ENCODE measurements around the gene RIN2. TPM values are rescaled to one million over a fixed set of nuclear protein-coding genes. Genes with fewer than 3 reads are reported as not detected.

Gene RIN2
- total and polyA plus RNA-seq, 2 experiments from 2014 or later: 0.08 to 1.4 TPM

DNA sequence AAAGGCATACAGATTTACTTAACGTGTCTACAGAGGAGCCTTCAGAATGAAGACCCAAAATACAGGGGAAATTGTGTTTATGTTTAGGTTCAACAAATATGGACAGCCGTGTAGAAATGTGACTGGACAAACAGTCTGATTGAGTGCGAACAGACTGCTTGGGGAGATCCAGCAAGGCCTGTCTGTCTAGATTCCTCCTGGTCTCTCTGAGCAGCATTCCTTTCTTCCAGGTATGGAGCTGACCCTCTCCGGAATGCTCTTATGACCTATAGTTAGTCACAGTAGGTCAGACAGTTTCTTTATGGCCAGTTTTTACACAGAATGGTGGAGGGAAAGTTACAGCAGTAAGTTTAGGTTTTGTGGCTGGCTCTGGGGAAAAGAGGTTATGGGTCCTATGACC is 9.0 kb downstream of the RIN2 start:
- Mint-ChIP-seq H3K4me1 (peaks cover 33% of the 10 kb centered on the region; the same call in 2 of the 3 replicates), H3K27ac (no peak overlapping the region), H3K27me3 (ENCODE audit: insufficient read depth, low read depth, poor library complexity) (no peaks in the 10 kb centered on the region), H3K36me3 (ENCODE audit: low read depth) (no peaks in the 10 kb centered on the region), H3K4me3 (no peak overlapping the region), H3K9me3 (no peaks in the 10 kb centered on the region)
- H3K79me2 ChIP-seq (replicated peaks; ENCODE audit: insufficient read depth): no peaks in the 10 kb centered on the region
- DNase-seq (ENCODE audit: low spot score) (no peak), ATAC-seq (no peak)
- H3K36me3 ChIP-seq (ENCODE audit: insufficient read depth): no peaks in the 10 kb centered on the region
- H2AFZ ChIP-seq: no peak overlapping the region
- no peak overlapping the region for H3K27ac ChIP-seq (ENCODE audit: low read depth)
- TF ChIP-seq JUNB (IDR thresholded peaks at IDR 0.05; ENCODE audit: unreplicated experiment) (no peak), STAT1 (IDR thresholded peaks at IDR 0.05; ENCODE audit: unreplicated experiment) (no peak), POLR2AphosphoS5 (IDR thresholded peaks at IDR 0.05; ENCODE audit: low read depth) (no peak), EZH2phosphoT487 (IDR thresholded peaks at IDR 0.05; ENCODE audit: unreplicated experiment) (no peak)
- TF ChIP-seq, protein P1, sequence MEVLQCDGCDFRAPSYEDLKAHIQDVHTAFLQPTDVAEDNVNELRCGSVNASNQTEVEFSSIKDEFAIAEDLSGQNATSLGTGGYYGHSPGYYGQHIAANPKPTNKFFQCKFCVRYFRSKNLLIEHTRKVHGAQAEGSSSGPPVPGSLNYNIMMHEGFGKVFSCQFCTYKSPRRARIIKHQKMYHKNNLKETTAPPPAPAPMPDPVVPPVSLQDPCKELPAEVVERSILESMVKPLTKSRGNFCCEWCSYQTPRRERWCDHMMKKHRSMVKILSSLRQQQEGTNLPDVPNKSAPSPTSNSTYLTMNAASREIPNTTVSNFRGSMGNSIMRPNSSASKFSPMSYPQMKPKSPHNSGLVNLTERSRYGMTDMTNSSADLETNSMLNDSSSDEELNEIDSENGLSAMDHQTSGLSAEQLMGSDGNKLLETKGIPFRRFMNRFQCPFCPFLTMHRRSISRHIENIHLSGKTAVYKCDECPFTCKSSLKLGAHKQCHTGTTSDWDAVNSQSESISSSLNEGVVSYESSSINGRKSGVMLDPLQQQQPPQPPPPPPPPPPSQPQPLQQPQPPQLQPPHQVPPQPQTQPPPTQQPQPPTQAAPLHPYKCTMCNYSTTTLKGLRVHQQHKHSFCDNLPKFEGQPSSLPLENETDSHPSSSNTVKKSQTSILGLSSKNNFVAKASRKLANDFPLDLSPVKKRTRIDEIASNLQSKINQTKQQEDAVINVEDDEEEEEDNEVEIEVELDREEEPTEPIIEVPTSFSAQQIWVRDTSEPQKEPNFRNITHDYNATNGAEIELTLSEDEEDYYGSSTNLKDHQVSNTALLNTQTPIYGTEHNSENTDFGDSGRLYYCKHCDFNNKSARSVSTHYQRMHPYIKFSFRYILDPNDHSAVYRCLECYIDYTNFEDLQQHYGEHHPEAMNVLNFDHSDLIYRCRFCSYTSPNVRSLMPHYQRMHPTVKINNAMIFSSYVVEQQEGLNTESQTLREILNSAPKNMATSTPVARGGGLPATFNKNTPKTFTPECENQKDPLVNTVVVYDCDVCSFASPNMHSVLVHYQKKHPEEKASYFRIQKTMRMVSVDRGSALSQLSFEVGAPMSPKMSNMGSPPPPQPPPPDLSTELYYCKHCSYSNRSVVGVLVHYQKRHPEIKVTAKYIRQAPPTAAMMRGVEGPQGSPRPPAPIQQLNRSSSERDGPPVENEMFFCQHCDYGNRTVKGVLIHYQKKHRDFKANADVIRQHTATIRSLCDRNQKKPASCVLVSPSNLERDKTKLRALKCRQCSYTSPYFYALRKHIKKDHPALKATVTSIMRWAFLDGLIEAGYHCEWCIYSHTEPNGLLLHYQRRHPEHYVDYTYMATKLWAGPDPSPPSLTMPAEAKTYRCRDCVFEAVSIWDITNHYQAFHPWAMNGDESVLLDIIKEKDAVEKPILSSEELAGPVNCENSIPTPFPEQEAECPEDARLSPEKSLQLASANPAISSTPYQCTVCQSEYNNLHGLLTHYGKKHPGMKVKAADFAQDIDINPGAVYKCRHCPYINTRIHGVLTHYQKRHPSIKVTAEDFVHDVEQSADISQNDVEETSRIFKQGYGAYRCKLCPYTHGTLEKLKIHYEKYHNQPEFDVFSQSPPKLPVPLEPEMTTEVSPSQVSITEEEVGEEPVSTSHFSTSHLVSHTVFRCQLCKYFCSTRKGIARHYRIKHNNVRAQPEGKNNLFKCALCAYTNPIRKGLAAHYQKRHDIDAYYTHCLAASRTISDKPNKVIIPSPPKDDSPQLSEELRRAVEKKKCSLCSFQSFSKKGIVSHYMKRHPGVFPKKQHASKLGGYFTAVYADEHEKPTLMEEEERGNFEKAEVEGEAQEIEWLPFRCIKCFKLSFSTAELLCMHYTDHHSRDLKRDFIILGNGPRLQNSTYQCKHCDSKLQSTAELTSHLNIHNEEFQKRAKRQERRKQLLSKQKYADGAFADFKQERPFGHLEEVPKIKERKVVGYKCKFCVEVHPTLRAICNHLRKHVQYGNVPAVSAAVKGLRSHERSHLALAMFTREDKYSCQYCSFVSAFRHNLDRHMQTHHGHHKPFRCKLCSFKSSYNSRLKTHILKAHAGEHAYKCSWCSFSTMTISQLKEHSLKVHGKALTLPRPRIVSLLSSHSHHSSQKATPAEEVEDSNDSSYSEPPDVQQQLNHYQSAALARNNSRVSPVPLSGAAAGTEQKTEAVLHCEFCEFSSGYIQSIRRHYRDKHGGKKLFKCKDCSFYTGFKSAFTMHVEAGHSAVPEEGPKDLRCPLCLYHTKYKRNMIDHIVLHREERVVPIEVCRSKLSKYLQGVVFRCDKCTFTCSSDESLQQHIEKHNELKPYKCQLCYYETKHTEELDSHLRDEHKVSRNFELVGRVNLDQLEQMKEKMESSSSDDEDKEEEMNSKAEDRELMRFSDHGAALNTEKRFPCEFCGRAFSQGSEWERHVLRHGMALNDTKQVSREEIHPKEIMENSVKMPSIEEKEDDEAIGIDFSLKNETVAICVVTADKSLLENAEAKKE (CRISPR knock-in tag; IDR thresholded peaks at IDR 0.05): no peak
- TF ChIP-seq, protein P2, sequence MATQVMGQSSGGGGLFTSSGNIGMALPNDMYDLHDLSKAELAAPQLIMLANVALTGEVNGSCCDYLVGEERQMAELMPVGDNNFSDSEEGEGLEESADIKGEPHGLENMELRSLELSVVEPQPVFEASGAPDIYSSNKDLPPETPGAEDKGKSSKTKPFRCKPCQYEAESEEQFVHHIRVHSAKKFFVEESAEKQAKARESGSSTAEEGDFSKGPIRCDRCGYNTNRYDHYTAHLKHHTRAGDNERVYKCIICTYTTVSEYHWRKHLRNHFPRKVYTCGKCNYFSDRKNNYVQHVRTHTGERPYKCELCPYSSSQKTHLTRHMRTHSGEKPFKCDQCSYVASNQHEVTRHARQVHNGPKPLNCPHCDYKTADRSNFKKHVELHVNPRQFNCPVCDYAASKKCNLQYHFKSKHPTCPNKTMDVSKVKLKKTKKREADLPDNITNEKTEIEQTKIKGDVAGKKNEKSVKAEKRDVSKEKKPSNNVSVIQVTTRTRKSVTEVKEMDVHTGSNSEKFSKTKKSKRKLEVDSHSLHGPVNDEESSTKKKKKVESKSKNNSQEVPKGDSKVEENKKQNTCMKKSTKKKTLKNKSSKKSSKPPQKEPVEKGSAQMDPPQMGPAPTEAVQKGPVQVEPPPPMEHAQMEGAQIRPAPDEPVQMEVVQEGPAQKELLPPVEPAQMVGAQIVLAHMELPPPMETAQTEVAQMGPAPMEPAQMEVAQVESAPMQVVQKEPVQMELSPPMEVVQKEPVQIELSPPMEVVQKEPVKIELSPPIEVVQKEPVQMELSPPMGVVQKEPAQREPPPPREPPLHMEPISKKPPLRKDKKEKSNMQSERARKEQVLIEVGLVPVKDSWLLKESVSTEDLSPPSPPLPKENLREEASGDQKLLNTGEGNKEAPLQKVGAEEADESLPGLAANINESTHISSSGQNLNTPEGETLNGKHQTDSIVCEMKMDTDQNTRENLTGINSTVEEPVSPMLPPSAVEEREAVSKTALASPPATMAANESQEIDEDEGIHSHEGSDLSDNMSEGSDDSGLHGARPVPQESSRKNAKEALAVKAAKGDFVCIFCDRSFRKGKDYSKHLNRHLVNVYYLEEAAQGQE (IDR thresholded peaks at IDR 0.05; ENCODE audit: unreplicated experiment): no peak
- no peak overlapping the region for H3K4me3 ChIP-seq
- H3K4me2 ChIP-seq: no peak overlapping the region
- no peaks in the 10 kb centered on the region for H3F3A ChIP-seq (replicated peaks; ENCODE audit: low read depth)
- H3K4me1 ChIP-seq (ENCODE audit: insufficient read depth): no peaks in the 10 kb centered on the region; the same call in 1 of the 2 replicates
- no peaks in the 10 kb centered on the region for H4K20me1 ChIP-seq (replicated peaks; ENCODE audit: insufficient read depth)
- H3K27me3 ChIP-seq (ENCODE audit: insufficient read depth): no peaks in the 10 kb centered on the region
- H3K9me2 ChIP-seq (ENCODE audit: insufficient read depth): no peaks in the 10 kb centered on the region

Data from GM23338 (cell line).